Left lung (tissue), 10 donors: ENCODE results near the gene MINDY4B. TPM values are rescaled to one million over a fixed set of nuclear protein-coding genes. Genes with fewer than 3 reads are reported as not detected.
A peak's percentile ranks its signal among the peaks of the same experiment; 100 is the strongest.

Source experiments
- ATAC-seq: fragments of 200-7000 bp; cut with Tn5 transposase; one replicate; pipeline ENCODE4 v1.9.1; 2020; ENCODE audit warnings: moderate library complexity
- DNase-seq, 4 donors: peaks; one replicate each; pipeline ENCODE4 v3.0.0-alpha.2; 2013 to 2020
- H3K27ac ChIP-seq, 2 donors: fragments of 200-600 bp; sonication (generic) in 1 of 2; one replicate each; pipeline versions ENCODE4 v1.5.0 to v1.8.0; 2020 to 2021
- H3K27me3 ChIP-seq, 2 donors: fragments of 200-600 bp; sonication (generic) in 1 of 2; one replicate each; pipeline versions ENCODE4 v1.5.0 to v1.8.0; 2020 to 2021
- H3K36me3 ChIP-seq, 2 donors: fragments of 200-600 bp; sonication (generic) in 1 of 2; one replicate each; pipeline versions ENCODE4 v1.5.0 to v1.8.0; 2020 to 2021
- H3K4me1 ChIP-seq, 2 donors: fragments of 200-600 bp; one replicate each; pipeline ENCODE4 v1.8.0; 2021
- H3K4me3 ChIP-seq, 2 donors: fragments of 200-600 bp; sonication (generic) in 1 of 2; one replicate each; pipeline versions ENCODE4 v1.5.0 to v1.8.0; 2020 to 2021; ENCODE audit warnings: mild to moderate bottlenecking in 1 of 2
- H3K9me3 ChIP-seq, 2 donors: fragments of 200-600 bp; sonication (generic) in 1 of 2; one replicate each; pipeline versions ENCODE4 v1.5.0 to v1.8.0; 2020 to 2021
- intact Hi-C, 2 donors: fragments of 100-400 bp; cut with DNase I; formaldehyde crosslinking; loops; one replicate each; pipeline versions ENCODE4 v1.11.2 to v1.14.2; 2022
- polyA plus RNA-seq, 6 donors: library from polyadenylated mRNA; unstranded; fragments of 120-200 nt; gene quantifications; one replicate each; pipeline ENCODE4 v1.2.1, GENCODE V29; 2013; ENCODE audit not compliant: insufficient read length in 6 of 6
- total RNA-seq, 2 donors: library from RNA; stranded (reverse); fragmentation: NEBNext Ultra II Directional; extraction: Animal tissue kit (Norgen Biotek cat#: 25700); gene quantifications; one replicate each; pipeline ENCODE4 v1.2.1, GENCODE V29; 2021
- TF ChIP-seq, protein P1 (sequence below), 2 donors: fragments of 200-600 bp; sonication (generic) in 1 of 2; IDR thresholded peaks; one replicate each; pipeline versions ENCODE4 v1.5.0 to v1.8.0; 2021; ENCODE audit warnings: antibody characterized with exemption in 2 of 2
- donor health status: DM: no; HTN: yes; CAD: no.
- donor health status: DM: no; HTN: no; CAD: no.

MINDY4B gene
- total and polyA plus RNA-seq, 8 donors: not detected

DNA sequence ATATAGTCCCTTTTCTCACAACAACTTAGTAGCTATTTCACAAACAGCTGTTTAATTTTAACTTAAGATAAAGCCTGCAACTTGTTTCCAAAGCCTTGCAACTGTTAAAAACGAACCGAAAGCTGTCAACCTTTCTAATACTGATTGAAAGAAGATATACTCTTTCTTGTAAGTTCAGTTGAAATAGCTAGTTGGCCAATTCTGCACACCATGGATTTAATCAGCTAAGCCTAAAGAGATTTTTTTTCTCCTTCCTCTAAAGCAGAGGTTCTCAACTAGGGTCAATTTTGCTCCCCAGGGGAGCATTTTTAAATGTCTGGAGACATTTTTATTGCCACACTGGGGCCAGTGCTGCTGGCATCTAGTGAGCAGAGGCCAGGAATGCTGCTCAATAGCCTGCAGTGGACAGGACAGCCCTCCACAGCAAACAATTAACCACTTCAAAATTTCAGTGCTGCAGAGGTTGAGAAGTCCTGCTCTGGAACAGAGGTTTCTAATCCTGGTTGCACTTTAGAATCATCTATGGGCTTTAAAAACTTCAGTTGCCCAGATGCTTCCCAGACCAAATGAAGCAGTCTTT lies 26.2 kb downstream of the MINDY4B start:
- no peaks in the 10 kb centered on the region for H3K36me3 ChIP-seq
- no peak overlapping the region for H3K27ac ChIP-seq
- H3K9me3 ChIP-seq: no peaks in the 10 kb centered on the region
- H3K4me1 ChIP-seq: peaks cover 0 to 18% of the 10 kb centered on the region in 2 donors
- no peaks in the 10 kb centered on the region for H3K27me3 ChIP-seq
- DNase-seq (no peak), ATAC-seq (peak; percentile 92)
- H3K4me3 ChIP-seq: no peak overlapping the region
- TF ChIP-seq, protein P1, sequence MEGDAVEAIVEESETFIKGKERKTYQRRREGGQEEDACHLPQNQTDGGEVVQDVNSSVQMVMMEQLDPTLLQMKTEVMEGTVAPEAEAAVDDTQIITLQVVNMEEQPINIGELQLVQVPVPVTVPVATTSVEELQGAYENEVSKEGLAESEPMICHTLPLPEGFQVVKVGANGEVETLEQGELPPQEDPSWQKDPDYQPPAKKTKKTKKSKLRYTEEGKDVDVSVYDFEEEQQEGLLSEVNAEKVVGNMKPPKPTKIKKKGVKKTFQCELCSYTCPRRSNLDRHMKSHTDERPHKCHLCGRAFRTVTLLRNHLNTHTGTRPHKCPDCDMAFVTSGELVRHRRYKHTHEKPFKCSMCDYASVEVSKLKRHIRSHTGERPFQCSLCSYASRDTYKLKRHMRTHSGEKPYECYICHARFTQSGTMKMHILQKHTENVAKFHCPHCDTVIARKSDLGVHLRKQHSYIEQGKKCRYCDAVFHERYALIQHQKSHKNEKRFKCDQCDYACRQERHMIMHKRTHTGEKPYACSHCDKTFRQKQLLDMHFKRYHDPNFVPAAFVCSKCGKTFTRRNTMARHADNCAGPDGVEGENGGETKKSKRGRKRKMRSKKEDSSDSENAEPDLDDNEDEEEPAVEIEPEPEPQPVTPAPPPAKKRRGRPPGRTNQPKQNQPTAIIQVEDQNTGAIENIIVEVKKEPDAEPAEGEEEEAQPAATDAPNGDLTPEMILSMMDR (IDR thresholded peaks at IDR 0.05): no peak
- intact Hi-C loops: no loop called here

DNA sequence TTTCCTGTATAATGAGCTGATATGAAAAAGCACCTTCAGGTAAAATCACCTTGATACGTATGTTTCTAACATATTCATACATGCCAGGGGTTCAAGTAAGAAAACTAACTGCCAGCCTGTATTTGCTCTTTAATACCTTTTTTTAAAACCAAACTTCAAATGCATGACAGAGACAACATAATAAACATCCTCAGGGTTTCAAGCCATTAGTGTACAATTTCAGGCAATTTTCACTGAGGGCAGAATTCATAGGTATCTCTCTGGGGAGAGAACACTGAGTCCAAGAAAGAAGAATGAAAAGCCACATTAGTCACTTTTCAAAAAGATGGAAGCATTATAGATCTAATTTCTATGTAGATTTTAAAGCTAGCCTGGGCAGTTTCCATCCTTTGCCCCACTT lies 26.9 kb downstream of the MINDY4B start:
- H3K36me3 ChIP-seq: no peaks in the 10 kb centered on the region
- TF ChIP-seq, protein P1 (IDR thresholded peaks at IDR 0.05): no peak
- H3K27ac ChIP-seq: no peak overlapping the region
- H3K4me3 ChIP-seq: no peak overlapping the region
- no peaks in the 10 kb centered on the region for H3K9me3 ChIP-seq
- H3K27me3 ChIP-seq: no peaks in the 10 kb centered on the region
- peaks cover 0 to 18% of the 10 kb centered on the region in 2 donors for H3K4me1 ChIP-seq
- no peak for DNase-seq
- intact Hi-C loops: no loop called here
- no peak for ATAC-seq

DNA sequence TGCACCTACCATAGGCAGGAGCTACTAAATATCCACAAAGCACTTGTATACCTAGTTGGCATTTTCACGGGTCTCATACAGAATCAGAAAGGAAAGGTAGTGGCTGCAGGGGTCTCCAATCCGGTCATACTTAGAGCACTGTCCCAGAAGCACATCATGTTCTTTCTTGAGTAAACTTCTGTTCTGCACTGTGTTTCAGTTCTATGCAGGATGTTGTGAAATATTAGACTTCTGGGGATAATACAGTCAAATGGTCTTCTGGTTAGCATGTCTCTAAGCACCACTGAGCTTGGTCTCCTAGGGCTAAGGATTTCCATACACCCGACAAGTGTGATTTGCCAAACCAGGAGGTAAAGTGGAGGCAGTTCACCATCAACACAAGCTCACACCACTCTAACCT lies 27.9 kb downstream of the MINDY4B start:
- TF ChIP-seq, protein P1 (IDR thresholded peaks at IDR 0.05): no peak
- Histone ChIP-seq H3K4me3 (no peak overlapping the region), H3K4me1 (peaks cover 0 to 18% of the 10 kb centered on the region in 2 donors), H3K27me3 (no peaks in the 10 kb centered on the region), H3K36me3 (no peaks in the 10 kb centered on the region), H3K9me3 (no peaks in the 10 kb centered on the region), H3K27ac (peak overlapping the region in 1 of 2 donors; percentile 59)
- intact Hi-C loops: no loop called here
- DNase-seq (no peak), ATAC-seq (no peak)

DNA sequence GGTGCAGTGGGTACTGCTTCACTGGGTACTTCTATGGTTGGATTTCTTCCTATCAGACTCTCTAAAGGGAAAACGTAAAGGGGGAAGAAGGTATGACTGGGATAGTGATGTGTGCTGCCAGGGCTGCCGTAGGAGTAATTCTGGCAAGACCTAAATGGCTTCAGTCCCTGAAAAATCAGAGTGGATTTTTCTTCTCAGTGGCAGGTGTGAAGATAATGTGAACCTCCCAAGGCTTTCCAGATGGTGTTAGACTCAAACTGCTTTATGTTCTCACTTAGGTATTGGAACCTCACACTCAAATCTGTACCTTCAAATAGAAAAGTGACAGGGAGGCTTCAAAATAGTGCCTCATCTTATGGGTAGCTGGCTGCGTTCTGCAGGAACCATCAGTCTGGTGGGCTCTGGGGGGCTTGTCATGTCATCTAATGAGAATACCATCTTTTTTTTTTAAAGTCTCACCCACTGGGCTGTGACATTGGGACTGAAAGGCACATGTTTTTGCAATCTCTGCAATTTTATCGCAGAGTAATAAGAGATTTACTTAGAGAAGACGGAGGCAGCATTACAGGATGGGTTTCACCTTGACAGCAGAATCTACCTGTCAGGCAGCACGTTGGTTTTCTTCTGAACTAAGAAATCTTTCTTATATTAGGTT lies 28.5 kb downstream of the MINDY4B start:
- no peak for ATAC-seq
- H3K36me3 ChIP-seq: no peaks in the 10 kb centered on the region
- no peak for DNase-seq
- no peaks in the 10 kb centered on the region for H3K27me3 ChIP-seq
- no peak overlapping the region for H3K4me3 ChIP-seq
- no peaks in the 10 kb centered on the region for H3K9me3 ChIP-seq
- peak overlapping the region in 1 of 2 donors; percentile 59 for H3K27ac ChIP-seq
- TF ChIP-seq, protein P1 (IDR thresholded peaks at IDR 0.05): no peak
- peaks cover 0 to 18% of the 10 kb centered on the region in 2 donors for H3K4me1 ChIP-seq
- intact Hi-C loops: no loop called here

DNA sequence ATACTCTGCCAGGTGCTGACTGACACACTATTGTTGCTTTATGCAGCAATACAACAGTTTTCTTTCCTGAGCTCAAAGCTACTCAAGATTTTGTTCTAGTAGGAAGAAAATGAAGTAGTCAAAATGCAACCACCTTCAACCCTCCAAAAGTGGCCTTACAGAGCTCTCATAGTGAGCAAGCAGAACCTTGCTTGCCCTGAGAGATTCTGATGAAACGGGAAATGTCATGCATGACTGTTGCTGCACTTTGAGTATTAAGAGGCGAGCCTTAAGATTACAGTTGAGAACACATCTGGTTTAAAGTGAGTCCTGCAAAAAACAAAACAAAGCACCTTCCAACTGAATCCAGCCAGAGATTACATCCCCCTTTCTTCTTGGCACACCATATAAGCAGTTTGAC lies 29.7 kb downstream of the MINDY4B start:
- intact Hi-C loops: no loop called here
- Histone ChIP-seq H3K36me3 (no peaks in the 10 kb centered on the region), H3K27me3 (no peaks in the 10 kb centered on the region), H3K9me3 (no peaks in the 10 kb centered on the region), H3K27ac (peak overlapping the region in 1 of 2 donors; percentile 59), H3K4me1 (peaks cover 0 to 18% of the 10 kb centered on the region in 2 donors), H3K4me3 (no peak overlapping the region)
- DNase-seq (no peak), ATAC-seq (peak; percentile 24)
- TF ChIP-seq, protein P1 (IDR thresholded peaks at IDR 0.05): no peak
